ENCODE data around the gene AFF3.

The AFF3 gene

DNA sequence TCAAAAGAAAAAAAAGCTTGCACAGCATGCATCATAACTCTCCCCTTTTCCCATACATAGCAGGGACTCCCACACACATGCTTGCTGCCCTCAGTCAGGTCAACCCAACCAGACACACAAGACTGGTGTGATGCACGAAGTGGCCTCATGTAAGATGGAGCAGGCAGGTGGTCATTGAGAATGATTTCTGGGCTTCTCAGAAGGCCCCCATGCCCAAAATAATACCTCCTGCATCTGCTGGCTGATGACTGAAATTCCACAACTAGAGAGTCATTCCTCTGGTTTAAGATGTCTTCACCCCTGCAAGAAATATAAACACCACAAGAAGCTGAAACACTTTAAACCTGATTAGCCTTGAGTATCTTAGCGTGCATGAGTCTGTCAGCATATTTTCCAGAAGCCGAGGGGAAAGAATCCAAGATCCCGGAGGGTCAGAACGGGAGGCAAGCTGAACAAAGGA lies 131.1 kb downstream of the AFF3 start:
- TF ChIP-seq, protein P1, sequence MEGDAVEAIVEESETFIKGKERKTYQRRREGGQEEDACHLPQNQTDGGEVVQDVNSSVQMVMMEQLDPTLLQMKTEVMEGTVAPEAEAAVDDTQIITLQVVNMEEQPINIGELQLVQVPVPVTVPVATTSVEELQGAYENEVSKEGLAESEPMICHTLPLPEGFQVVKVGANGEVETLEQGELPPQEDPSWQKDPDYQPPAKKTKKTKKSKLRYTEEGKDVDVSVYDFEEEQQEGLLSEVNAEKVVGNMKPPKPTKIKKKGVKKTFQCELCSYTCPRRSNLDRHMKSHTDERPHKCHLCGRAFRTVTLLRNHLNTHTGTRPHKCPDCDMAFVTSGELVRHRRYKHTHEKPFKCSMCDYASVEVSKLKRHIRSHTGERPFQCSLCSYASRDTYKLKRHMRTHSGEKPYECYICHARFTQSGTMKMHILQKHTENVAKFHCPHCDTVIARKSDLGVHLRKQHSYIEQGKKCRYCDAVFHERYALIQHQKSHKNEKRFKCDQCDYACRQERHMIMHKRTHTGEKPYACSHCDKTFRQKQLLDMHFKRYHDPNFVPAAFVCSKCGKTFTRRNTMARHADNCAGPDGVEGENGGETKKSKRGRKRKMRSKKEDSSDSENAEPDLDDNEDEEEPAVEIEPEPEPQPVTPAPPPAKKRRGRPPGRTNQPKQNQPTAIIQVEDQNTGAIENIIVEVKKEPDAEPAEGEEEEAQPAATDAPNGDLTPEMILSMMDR (IDR thresholded peaks at IDR 0.05; ENCODE audit: low read depth, low read length) = no peak
- DNase-seq (ENCODE audit: extremely low read depth, low read depth) = peak; percentile 86

DNA sequence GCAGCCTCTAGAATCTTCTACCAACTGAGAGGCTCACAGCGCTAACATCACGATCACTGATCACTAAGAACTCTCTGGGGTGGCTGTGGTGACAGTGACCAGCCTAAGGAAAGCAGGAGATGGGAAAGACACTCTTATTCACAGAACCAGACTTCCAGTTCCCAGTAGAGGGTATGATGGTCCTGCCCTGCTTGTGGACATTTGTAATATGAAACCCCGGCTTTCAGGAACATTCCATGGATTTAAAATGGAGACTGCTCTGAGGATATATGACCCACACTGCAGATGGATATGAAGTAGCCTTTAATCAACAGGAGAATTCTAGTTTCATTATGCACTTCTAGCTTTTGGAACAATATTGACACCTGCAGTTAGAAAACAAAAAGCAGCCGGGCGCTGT lies 131.8 kb downstream of the AFF3 start:
- no peak for DNase-seq (ENCODE audit: extremely low read depth, low read depth)
- TF ChIP-seq, protein P1 (IDR thresholded peaks at IDR 0.05; ENCODE audit: low read depth, low read length) = no peak

GRCh38 chr2:100009743-100010142 lies 132.6 kb downstream of the AFF3 start:
- TF ChIP-seq, protein P1 (IDR thresholded peaks at IDR 0.05; ENCODE audit: low read depth, low read length) = no peak

GRCh38 chr2:100008956-100009355 lies 133.4 kb downstream of the AFF3 start:
- TF ChIP-seq, protein P1 (IDR thresholded peaks at IDR 0.05; ENCODE audit: low read depth, low read length) = no peak
- DNase-seq (ENCODE audit: extremely low read depth, low read depth) = peak; percentile 49

More at GRCh38 chr2:100009743-100010142, 132.6 kb downstream of the AFF3 start:
- no peak for DNase-seq (ENCODE audit: extremely low read depth, low read depth)

GRCh38 chr2:100006516-100006915 lies 135.9 kb downstream of the AFF3 start:
- no peak for DNase-seq (ENCODE audit: extremely low read depth, low read depth)
- TF ChIP-seq, protein P1 (IDR thresholded peaks at IDR 0.05; ENCODE audit: low read depth, low read length) = no peak

GRCh38 chr2:100004959-100005387 lies 137.4 kb downstream of the AFF3 start:
- DNase-seq (ENCODE audit: extremely low read depth, low read depth) = no peak
- TF ChIP-seq, protein P1 (IDR thresholded peaks at IDR 0.05; ENCODE audit: low read depth, low read length) = no peak

GRCh38 chr2:100004348-100004884 lies 138.0 kb downstream of the AFF3 start:
- DNase-seq (ENCODE audit: extremely low read depth, low read depth) = no peak
- TF ChIP-seq, protein P1 (IDR thresholded peaks at IDR 0.05; ENCODE audit: low read depth, low read length) = no peak

Data from AG09319 (cell line).